Forelimb muscle (tissue), 1 donor: ENCODE data around the gene RBFOX2. TPM values are rescaled to one million over a fixed set of nuclear protein-coding genes. Genes with fewer than 3 reads are reported as not detected.
"Not testable (repeated sequence)": the region's sequence is repeated elsewhere in the genome, so short reads cannot be mapped to it uniquely, and the experiment has no call there.

ENCODE experiments used
- DNase-seq: peaks from one replicate; pipeline ENCODE4 v3.0.0-alpha.2; 2013; ENCODE audit warnings: low read depth
- polyA plus RNA-seq: library from polyadenylated mRNA; unstranded; fragments of 120-200 nt; gene quantifications from one replicate; pipeline ENCODE4 v1.2.1, GENCODE V29; 2013; ENCODE audit not compliant: insufficient read length

Gene RBFOX2
- polyA plus RNA-seq, 1 donor: 191 TPM

- DNase-seq: no peak
Measured at GRCh38 chr22:35834061-35834460, 194.6 kb downstream of the RBFOX2 start.

- no peak for DNase-seq
Measured at GRCh38 chr22:35830305-35830704, 198.3 kb downstream of the RBFOX2 start.

GRCh38 chr22:35824256-35824655, 204.4 kb downstream of the RBFOX2 start:
- DNase-seq: no peak

GRCh38 chr22:35821654-35822053, 207.0 kb downstream of the RBFOX2 start:
- no peak for DNase-seq

- no peak for DNase-seq
Measured at GRCh38 chr22:35819421-35819820, 209.2 kb downstream of the RBFOX2 start.

- DNase-seq: no peak
Measured at GRCh38 chr22:35818897-35819296, 209.7 kb downstream of the RBFOX2 start.

- no peak for DNase-seq
Measured at GRCh38 chr22:35812600-35812999, 216.0 kb downstream of the RBFOX2 start.

GRCh38 chr22:35811670-35812069, 217.0 kb downstream of the RBFOX2 start:
- no peak for DNase-seq

GRCh38 chr22:35809816-35810215, 218.8 kb downstream of the RBFOX2 start:
- DNase-seq: no peak

- no peak for DNase-seq
Measured at GRCh38 chr22:35808377-35808776, 220.2 kb downstream of the RBFOX2 start.

- not testable (repeated sequence) for DNase-seq
Measured at GRCh38 chr22:35806668-35807067, 222.0 kb downstream of the RBFOX2 start.

GRCh38 chr22:35805466-35805865, 223.2 kb downstream of the RBFOX2 start:
- no peak for DNase-seq

- DNase-seq: no peak
Measured at GRCh38 chr22:35804421-35804820, 224.2 kb downstream of the RBFOX2 start.

- no peak for DNase-seq
Measured at GRCh38 chr22:35802885-35803284, 225.7 kb downstream of the RBFOX2 start.

GRCh38 chr22:35801301-35801700, 227.3 kb downstream of the RBFOX2 start:
- not testable (repeated sequence) for DNase-seq

GRCh38 chr22:35799150-35799549, 229.5 kb downstream of the RBFOX2 start:
- no peak for DNase-seq

GRCh38 chr22:35797411-35797810, 231.2 kb downstream of the RBFOX2 start:
- no peak for DNase-seq

- no peak for DNase-seq
Measured at GRCh38 chr22:35795476-35795875, 233.1 kb downstream of the RBFOX2 start.

GRCh38 chr22:35792506-35792905, 236.1 kb downstream of the RBFOX2 start:
- DNase-seq: no peak

GRCh38 chr22:35791788-35792187, 236.8 kb downstream of the RBFOX2 start:
- DNase-seq: not testable (repeated sequence)

- DNase-seq: no peak
Measured at GRCh38 chr22:35785181-35785923, 243.3 kb downstream of the RBFOX2 start.

- DNase-seq: no peak
Measured at GRCh38 chr22:35784633-35785032, 244.0 kb downstream of the RBFOX2 start.

- no peak for DNase-seq
Measured at GRCh38 chr22:35783943-35784614, 244.5 kb downstream of the RBFOX2 start.
